GM21515 (cell line): ENCODE results near the gene ABCA3.

Experiments
- ATAC-seq: cut with Tn5 transposase; IDR thresholded peaks from one replicate; pipeline ENCODE4 v1.9.1; 2021; ENCODE audit not compliant: unreplicated experiment

Gene ABCA3

DNA sequence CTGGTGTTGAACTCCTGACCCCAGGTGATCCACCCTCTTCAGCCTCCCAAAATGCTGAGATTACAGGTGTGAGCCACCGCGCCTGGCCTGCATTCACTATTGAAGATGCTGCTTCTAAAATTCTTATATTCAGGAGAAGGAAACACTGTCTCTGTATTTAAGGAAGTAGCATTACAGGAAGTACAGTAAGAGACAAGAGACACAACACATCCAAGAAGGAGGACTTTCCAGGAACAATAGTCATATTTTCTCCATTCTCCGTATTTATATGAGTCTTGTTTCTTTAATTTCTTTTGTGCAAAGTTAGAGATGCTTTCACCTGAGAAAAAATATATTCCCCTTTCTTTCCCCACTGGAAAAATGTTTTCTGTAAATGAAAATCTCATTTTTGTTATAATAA lies 18.3 kb upstream of the ABCA3 start:
- no peak for ATAC-seq

GRCh38 chr16:2357331-2357730 lies 16.8 kb upstream of the ABCA3 start:
- ATAC-seq: no peak

GRCh38 chr16:2350500-2350899 lies 10.0 kb upstream of the ABCA3 start:
- ATAC-seq: no peak

DNA sequence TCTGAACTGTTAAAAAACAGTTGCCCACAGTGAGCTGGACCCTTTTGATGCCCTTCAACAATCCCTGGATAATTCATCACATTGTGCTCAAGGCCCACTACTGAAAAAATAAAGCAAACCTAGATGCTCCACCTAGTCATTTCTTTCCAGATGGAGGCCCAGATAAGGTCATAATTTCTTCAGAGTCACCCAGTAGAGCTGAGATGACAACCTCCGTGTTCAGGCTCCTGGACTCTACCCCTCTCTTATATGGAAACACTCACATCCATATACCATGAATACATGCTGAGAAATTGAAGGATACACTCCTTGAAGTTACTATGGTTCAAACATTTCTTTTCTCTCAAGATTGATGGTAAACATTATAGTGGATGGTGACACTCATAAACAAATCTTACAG lies 2.7 kb upstream of the ABCA3 start:
- ATAC-seq: no peak

- ATAC-seq: no peak
These were observed 1.2 kb upstream of the ABCA3 start for GRCh38 chr16:2341456-2342447.

DNA sequence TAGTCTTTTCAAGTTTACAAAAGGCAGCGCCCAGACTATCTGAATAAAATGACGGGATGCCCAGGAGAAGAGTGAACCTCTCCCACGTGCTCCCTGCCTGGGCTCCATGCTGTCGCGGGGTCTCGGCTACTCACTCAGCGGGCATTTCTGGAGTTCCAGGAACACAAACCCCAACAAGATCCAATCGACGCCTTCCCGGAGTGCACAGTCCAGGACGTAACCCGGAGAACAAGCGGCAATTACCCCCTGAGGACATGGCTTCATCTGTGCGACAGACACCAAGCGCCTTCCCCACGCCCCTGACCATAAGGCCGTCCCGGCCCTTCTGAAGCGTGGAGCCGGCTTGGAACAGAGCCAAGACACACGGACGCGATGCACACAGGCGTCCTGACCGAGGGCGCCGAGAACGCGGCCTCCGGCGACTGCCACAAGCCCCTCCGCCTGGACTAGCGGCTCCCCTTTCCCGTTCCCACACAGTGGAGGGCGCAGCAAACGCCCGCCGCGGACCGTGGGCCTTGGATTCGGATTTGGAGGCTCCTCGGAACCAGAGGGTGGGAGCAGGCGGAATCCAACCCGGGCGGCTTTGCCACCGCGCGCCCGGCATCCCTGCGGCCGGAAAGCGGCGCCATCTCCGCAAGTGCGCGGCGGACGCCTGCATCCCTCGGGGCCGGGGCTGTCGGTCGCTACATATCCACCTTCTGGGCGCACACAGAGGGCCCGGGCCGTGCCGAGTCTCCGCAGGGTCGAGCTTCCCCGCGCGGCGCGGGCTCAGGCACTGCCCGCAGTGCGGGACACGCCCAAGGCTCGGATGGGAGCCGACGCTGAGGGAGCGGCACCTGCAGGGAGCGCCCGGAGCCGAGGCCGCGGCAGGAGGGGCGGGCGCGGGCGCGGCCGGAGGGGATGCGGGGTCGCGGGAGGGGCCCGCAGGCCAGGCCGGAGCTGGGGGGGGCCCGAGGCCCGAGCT lies 725 bp downstream of the ABCA3 start:
- peak; percentile 27 for ATAC-seq

DNA sequence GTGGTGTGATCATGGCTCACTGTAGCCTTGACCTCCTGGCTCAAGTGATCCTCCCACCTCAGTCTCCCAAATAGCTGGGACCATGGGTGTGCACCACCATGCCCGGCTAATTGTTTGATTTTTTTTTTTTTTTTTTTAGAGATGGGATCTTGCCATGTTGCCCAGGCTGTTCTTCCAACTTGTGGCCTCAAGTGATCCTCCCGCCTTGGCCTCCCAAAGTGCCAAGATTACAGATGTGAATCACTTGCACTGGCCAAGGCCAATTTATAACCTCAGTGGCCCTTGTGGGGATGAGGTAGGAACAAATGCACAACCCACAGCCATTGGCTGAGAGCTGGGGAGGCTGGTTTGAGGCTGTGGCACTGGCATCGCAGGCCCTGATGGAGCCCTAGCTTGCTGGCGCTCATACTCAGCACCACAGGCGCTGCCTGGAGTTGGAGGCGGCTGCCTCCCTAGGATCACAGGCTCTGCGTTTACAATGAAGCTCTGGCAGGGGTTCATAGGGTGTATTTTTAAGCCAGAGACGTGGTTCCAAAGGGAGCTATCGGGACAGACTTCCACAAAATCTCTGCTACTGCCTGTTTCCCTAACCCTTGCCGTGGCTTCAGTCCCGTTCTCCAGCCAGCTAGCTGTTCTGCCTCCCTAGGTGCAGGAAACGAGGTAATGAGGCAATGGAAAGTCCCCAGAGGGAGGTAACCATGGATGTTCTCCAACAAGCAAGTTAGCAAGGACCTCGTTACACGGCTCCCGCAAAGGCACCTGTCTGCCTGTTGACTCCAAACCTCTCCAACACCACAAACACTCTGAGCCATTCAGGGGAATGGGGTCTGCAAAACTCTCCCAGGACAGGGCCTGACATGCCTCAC lies 2.9 kb downstream of the ABCA3 start:
- no peak for ATAC-seq

GRCh38 chr16:2335286-2335895 lies 5.1 kb downstream of the ABCA3 start:
- ATAC-seq: no peak

- no peak for ATAC-seq
These were observed 6.7 kb downstream of the ABCA3 start for GRCh38 chr16:2333772-2334379.

GRCh38 chr16:2333231-2333630 lies 7.3 kb downstream of the ABCA3 start:
- no peak for ATAC-seq

GRCh38 chr16:2331931-2332267 lies 8.6 kb downstream of the ABCA3 start:
- no peak for ATAC-seq

DNA sequence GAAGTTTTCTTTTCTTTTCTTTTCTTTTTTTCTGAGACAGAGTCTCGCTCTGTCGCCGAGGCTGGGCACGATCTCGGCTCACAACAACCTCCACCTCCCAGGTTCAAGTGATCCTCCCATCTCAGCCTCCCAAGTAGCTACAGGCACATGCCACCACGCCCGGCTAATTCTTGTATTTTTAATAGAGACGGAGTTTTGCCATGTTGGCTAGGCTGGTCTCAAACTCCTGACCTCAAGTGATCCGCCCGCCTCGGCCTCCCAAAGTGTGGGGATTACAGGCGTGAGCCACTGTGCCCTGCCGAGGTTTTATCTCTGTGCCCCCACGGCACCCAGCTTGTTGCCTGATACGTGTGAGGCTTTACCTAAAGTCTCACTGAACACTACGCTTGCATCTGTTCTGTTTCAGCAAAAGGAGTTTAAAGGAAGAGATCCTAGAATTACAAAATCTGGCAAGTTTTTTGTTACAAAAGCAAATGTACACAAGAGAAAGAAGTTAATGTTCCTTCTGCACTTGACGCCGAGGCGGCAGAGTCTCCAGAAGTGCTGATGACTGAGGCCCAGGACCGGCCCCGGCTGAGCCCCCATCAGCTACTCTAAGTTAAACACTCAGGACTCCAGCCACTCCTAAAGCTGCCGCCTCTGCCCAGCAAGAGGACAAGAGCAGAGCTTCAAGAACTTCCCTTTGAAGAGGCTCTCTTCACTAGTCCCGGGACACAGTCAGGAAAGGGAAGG lies 9.2 kb downstream of the ABCA3 start:
- ATAC-seq: no peak

- no peak for ATAC-seq
These were observed 11.0 kb downstream of the ABCA3 start for GRCh38 chr16:2329532-2329931.

GRCh38 chr16:2328428-2328827 lies 12.1 kb downstream of the ABCA3 start:
- ATAC-seq: no peak

DNA sequence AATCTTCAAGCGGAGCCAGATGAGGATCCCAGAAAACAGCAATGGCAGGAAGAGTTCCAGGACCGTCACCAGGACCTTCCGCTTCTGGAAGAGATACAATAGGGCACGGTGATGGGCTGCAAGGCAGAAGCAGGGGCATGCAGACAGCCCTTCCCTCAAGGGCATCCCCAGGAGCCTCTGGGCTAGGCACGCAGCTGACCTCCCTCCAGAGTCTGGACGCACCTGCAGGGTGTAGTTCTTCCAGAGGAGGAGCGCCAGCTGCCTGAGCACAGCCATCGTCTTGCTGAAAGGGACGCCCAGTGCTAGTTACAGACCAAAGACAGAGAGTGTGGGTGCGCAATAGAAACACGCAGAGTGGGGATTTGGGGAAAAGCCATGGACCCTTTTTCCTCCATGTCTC lies 14.3 kb downstream of the ABCA3 start:
- no peak for ATAC-seq

GRCh38 chr16:2325791-2326190 lies 14.7 kb downstream of the ABCA3 start:
- no peak for ATAC-seq

DNA sequence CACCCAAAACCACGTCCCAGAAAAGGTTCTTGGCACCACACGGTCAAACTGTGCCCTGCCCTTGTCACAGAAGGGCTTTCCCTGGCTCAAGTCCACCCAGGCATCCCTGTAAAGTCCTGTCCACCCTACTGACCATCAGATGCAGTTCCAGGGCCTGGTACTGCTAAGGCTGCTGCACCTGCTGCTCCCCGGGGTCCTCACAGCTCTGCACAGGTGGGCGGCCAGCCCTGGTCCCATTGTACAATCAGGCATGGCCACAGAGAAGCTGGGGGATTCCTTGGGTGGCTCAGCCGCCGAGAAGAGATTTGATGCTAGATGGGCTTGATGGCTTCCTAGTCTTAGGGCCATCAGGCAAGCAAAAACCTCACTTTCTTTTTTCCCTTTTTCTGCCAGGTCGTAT lies 15.3 kb downstream of the ABCA3 start:
- no peak for ATAC-seq

GRCh38 chr16:2324296-2324859 lies 16.1 kb downstream of the ABCA3 start:
- ATAC-seq: no peak

- ATAC-seq: no peak
These were observed 16.8 kb downstream of the ABCA3 start for GRCh38 chr16:2323701-2324100.
